ENCODE results near the gene CNNM3.

DNA sequence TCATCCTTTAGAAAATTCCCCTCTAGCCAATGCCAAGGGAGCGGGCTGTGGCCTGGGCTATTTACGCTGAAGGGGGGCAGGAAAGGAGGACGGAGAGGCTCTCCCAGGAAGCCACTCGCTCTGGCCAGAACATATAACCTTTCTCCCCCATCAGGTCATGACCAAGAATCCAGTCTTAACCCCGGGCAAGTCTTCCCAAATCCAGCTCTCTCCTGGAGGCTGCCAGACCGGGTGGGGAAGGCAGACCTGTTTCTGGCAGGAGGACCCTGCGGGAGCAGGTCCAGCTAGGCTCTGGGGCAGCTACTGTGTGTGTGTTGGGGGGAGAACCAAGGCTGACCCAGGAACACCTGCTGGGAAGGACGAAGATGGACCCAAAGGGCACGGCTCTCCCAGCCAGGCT lies 67.2 kb downstream of the CNNM3 start:
- TF ChIP-seq EP300 (IDR thresholded peaks at IDR 0.05) (no peak), CTCF (IDR thresholded peaks at IDR 0.05) (no peak), POLR2AphosphoS5 (IDR thresholded peaks at IDR 0.05) (no peak), POLR2A (IDR thresholded peaks at IDR 0.05) (no peak)
